H7 (cell line): Measurements from ENCODE around the gene KIF5A. TPM values are rescaled to one million over a fixed set of nuclear protein-coding genes. Genes with fewer than 3 reads are reported as not detected.
"Not testable (repeated sequence)": the region's sequence is repeated elsewhere in the genome, so short reads cannot be mapped to it uniquely, and the experiment has no call there.

Source experiments
- DNase-seq: peaks from one replicate; pipeline ENCODE4 v3.0.0; 2012
- H3K27me3 ChIP-seq: 2 replicates; pipeline ENCODE4 v1.6.0; 2011; ENCODE audit warnings: mild to moderate bottlenecking, low read length; ENCODE audit not compliant: control insufficient read depth, insufficient read depth
- H3K36me3 ChIP-seq: replicated peaks from 2 replicates; pipeline ENCODE4 v1.5.1; 2011; ENCODE audit warnings: low read length; ENCODE audit not compliant: control insufficient read depth, insufficient read depth
- H3K4me3 ChIP-seq: 2 replicates; pipeline ENCODE4 v1.5.1; 2011; ENCODE audit warnings: low read depth, mild to moderate bottlenecking, control low read depth, low read length, moderate library complexity; ENCODE audit not compliant: insufficient read depth
- total RNA-seq: library from RNA; depleted of rRNA; stranded (reverse); fragments of >200 nt; shearing (Covaris generic); gene quantifications from 2 replicates; pipeline ENCODE4 v1.2.3, GENCODE V29; 2014

The KIF5A gene
- total RNA-seq, 1 experiment from 2014 or later, result 1.0 TPM

- DNase-seq, result no peak
- Histone ChIP-seq H3K27me3 (peaks cover 79% of the 10 kb centered on the region), H3K36me3 (no peaks in the 10 kb centered on the region; the same call in 1 of the 2 replicates), H3K4me3 (no peak overlapping the region)
Measured at GRCh38 chr12:57612711-57613426, 63.0 kb downstream of the KIF5A start.

- no peak overlapping the region for H3K4me3 ChIP-seq
- peak; percentile 19 for DNase-seq
- H3K27me3 ChIP-seq, result peaks cover 86% of the 10 kb centered on the region
- H3K36me3 ChIP-seq, result no peaks in the 10 kb centered on the region
Measured at GRCh38 chr12:57613427-57614109, 63.7 kb downstream of the KIF5A start.

GRCh38 chr12:57614178-57614947, 64.5 kb downstream of the KIF5A start:
- H3K36me3 ChIP-seq, result no peaks in the 10 kb centered on the region
- H3K4me3 ChIP-seq, result no peak overlapping the region
- DNase-seq, result peak; percentile 94
- H3K27me3 ChIP-seq, result peaks cover 92% of the 10 kb centered on the region

- no peaks in the 10 kb centered on the region for H3K36me3 ChIP-seq
- no peak overlapping the region for H3K4me3 ChIP-seq
- H3K27me3 ChIP-seq, result peaks cover 96% of the 10 kb centered on the region
- no peak for DNase-seq
Measured at GRCh38 chr12:57614948-57615500, 65.2 kb downstream of the KIF5A start.

GRCh38 chr12:57615637-57616036, 65.8 kb downstream of the KIF5A start:
- H3K27me3 ChIP-seq, result peaks cover 97% of the 10 kb centered on the region

GRCh38 chr12:57616383-57617101, 66.7 kb downstream of the KIF5A start:
- Histone ChIP-seq H3K27me3 (peaks cover 97% of the 10 kb centered on the region), H3K36me3 (no peaks in the 10 kb centered on the region), H3K4me3 (no peak overlapping the region)
- no peak for DNase-seq

More at GRCh38 chr12:57615637-57616036, 65.8 kb downstream of the KIF5A start:
- Histone ChIP-seq H3K4me3 (no peak overlapping the region), H3K36me3 (no peaks in the 10 kb centered on the region)
- peak; percentile 19 for DNase-seq

- H3K27me3 ChIP-seq, result peaks cover 99% of the 10 kb centered on the region
- peak; percentile 22 for DNase-seq
- H3K4me3 ChIP-seq, result no peak overlapping the region
- no peaks in the 10 kb centered on the region for H3K36me3 ChIP-seq
Measured at GRCh38 chr12:57617942-57618341, 68.1 kb downstream of the KIF5A start.

GRCh38 chr12:57618431-57618830, 68.6 kb downstream of the KIF5A start:
- DNase-seq, H3K36me3 ChIP-seq, H3K4me3 ChIP-seq: not testable (repeated sequence)
- peaks cover 99% of the 10 kb centered on the region for H3K27me3 ChIP-seq

- DNase-seq, result no peak
- H3K27me3 ChIP-seq, result peaks cover 99% of the 10 kb centered on the region
- no peak overlapping the region for H3K4me3 ChIP-seq
- no peaks in the 10 kb centered on the region for H3K36me3 ChIP-seq
Measured at GRCh38 chr12:57618966-57619433, 69.2 kb downstream of the KIF5A start.

- H3K4me3 ChIP-seq, result peak overlapping the region; percentile 17; the same call in 1 of the 2 replicates
- peak; percentile 88 for DNase-seq
- H3K27me3 ChIP-seq, result peaks cover 99% of the 10 kb centered on the region
- H3K36me3 ChIP-seq, result no peaks in the 10 kb centered on the region
Measured at GRCh38 chr12:57619434-57620244, 69.8 kb downstream of the KIF5A start.

GRCh38 chr12:57620245-57620935, 70.5 kb downstream of the KIF5A start:
- DNase-seq, result no peak
- H3K36me3 ChIP-seq, result no peaks in the 10 kb centered on the region
- H3K27me3 ChIP-seq, result peaks cover 99% of the 10 kb centered on the region
- no peak overlapping the region for H3K4me3 ChIP-seq

- DNase-seq, result peak; percentile 89
- Histone ChIP-seq H3K36me3 (no peaks in the 10 kb centered on the region), H3K4me3 (no peak overlapping the region; the same call in 1 of the 2 replicates), H3K27me3 (peaks cover 99% of the 10 kb centered on the region)
Measured at GRCh38 chr12:57620936-57621496, 71.2 kb downstream of the KIF5A start.
